Uterus (tissue), 2 donors: ENCODE data around the gene ENOPH1.

Source experiments
- CTCF ChIP-seq, 4 experiments: fragments of 200-600 bp in 2 of 4; fragments of 450-650 bp in 2 of 4; sonication (generic) in 2 of 4; IDR thresholded peaks; one replicate each; pipeline ENCODE4 v1.5.1; 2016 to 2019; ENCODE audit warnings: antibody characterized with exemption in 4 of 4, mild to moderate bottlenecking in 2 of 4, moderate library complexity in 1 of 4
- POLR2A ChIP-seq, 2 donors: fragments of 450-650 bp; IDR thresholded peaks; one replicate each; pipeline ENCODE4 v1.6.1; 2016; ENCODE audit warnings: antibody characterized with exemption in 2 of 2, mild to moderate bottlenecking in 1 of 2, moderate library complexity in 1 of 2

- TF ChIP-seq CTCF (IDR thresholded peaks at IDR 0.05): no peak
- TF ChIP-seq POLR2A (IDR thresholded peaks at IDR 0.05): no peak
These were observed 39.5 kb downstream of the ENOPH1 start for GRCh38 chr4:82469791-82470345.
